GM18498 (cell line): Measurements from ENCODE around the gene NDUFB4.
"Not testable (repeated sequence)": the region's sequence is repeated elsewhere in the genome, so short reads cannot be mapped to it uniquely, and the experiment has no call there.

Experiments
- ATAC-seq: cut with Tn5 transposase; IDR thresholded peaks from one replicate; pipeline ENCODE4 v1.9.1; 2021; ENCODE audit warnings: mild to moderate bottlenecking, moderate library complexity; ENCODE audit not compliant: unreplicated experiment

NDUFB4 gene

DNA sequence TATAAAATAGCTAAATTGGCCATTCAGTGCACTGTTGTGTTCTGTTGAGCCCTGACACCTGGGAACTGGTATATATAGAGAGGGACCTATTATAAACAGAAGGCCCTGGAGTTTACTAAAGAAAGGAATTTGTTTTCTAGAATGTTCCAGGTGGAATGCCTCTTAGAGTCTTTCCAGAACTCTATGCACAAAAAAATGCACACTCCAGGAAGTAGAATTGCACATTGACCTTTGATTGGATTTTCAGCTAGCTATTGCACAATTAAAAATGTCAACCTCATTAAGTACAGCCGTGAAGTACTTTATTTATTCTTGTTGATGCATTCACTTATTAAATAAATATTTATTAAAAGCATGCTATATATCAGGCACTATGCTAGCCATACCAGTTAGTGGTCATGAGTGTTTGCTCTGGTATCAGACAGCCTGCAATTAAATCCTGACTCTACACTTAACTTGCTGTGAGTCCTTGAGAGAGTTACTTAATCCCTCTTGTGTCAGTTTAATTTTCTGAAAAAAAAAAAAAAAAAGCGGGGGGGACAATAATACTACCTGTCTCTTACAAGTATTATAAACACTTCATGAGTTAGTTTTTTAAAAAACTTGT, 40.8 kb downstream of the NDUFB4 start:
- ATAC-seq = no peak

DNA sequence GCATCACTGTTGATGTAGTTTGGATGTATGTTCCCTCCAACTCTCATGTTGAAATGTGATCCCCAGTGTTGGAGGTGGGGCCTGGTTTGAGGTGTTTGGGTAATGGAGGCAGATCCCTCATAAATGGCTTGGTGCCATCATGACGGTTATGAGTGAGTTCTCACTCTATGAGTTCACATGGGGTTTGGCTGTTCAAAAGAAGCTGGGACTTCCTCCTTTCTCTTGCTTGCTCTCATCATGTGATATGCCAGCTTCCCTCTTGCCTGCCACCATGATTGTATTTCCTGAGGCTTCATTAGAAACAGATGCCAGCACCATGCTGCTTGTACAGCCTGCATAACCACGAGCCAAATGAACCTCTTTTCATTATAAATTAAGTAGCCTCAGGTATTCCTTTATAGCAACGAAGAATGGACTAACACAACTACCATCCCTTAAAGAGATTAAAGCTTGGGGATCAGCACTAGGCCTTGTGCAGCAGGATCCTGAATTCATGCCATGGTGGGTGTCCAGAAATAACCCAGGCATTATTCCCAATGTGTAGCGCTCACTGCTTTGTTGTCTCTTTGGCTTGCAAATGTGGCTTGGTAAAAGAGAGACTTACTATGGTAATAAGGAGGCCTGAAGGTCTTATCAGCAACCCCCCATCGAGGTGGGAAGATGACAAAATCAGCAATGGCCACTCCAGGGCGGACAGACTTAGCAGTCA, 41.9 kb downstream of the NDUFB4 start:
- ATAC-seq = no peak

DNA sequence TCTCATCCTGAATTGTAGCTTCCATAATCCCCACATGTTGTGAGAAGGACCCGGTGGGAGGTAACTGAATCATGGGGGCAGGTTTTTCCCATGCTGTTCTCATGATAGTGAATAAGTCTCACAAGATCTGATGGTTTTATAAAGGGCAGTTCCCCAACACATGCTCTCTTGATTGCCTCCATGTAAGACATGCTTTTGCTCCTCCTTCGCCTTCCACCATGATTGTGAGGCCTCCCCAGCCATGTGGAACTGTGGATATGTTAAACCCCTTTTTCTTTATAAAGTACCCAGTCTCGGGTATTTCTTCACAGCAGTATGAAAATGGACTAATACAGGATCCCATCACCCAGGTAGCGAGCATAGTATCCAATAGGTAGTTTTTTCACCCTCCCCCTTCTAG, 42.7 kb downstream of the NDUFB4 start:
- ATAC-seq = not testable (repeated sequence)

DNA sequence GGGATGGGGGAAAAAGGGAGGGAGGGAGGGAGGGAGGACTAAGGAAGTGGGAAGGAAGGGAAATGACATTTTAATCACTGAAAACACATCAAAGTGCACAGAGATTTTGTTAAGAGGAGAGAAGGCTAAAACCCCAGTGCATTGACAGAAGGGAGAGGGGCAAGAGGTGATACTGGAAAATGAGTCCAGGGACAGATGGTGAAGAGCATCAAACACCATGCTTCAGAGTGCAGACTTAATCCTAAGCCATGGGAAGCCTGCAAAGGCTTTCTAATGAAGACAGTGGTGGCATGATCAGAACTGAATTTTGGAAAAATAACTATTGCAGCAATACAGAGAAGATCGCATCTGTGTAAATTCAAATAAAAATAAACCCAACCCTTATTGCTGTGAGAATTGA, 44.1 kb downstream of the NDUFB4 start:
- ATAC-seq = no peak

DNA sequence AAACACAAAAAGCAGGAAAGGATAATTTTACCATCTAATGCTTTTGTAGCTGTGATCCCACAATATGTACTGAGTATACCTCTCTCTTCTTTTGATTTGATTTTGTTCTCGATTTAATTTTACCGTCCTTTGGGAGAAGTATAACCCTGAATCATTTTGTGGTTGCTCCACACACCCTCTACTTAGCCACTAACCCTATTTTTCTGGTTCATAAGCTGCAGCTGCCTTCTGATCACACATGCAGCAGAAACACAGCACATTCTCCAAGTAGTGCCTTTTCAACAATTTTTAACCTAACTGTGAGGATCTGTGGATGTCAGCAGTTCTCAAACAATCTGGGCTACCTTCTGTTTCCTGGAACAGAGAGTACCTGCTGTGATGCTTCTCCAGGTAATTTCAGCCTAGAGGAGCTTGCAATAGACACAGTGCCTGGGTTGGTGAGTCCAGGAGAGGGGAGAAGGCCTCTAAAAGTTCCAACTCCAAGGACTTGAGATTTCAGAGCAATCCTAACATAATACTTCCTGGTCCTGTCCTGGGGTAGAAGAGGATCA, 45.6 kb downstream of the NDUFB4 start:
- ATAC-seq = no peak

DNA sequence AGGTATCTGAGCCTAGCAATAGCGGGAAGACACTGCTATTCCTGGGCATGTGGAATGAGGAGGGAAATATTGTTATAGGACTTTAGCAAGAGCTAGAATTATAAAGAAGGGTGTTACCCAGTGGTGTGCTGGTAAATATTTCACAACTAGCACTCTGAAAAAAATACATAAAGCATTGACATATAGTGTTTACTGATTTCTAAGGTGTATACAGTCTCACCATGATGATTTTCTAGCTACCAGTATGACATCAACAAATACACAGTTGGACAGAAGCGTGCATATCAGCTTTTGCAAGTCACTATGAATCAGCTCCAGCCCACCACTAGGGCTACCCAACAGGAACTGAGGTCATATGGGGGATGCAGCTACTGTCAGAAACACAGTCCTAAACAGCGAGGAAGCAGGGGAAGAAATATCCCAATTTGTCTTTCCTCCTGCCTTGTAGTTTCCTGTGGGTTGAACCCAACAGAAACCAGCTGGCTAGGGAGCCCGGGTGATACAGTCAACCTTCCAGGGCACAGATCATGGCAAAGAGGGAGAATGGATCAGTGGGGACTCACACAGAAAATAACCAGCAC, 46.3 kb downstream of the NDUFB4 start:
- no peak for ATAC-seq

DNA sequence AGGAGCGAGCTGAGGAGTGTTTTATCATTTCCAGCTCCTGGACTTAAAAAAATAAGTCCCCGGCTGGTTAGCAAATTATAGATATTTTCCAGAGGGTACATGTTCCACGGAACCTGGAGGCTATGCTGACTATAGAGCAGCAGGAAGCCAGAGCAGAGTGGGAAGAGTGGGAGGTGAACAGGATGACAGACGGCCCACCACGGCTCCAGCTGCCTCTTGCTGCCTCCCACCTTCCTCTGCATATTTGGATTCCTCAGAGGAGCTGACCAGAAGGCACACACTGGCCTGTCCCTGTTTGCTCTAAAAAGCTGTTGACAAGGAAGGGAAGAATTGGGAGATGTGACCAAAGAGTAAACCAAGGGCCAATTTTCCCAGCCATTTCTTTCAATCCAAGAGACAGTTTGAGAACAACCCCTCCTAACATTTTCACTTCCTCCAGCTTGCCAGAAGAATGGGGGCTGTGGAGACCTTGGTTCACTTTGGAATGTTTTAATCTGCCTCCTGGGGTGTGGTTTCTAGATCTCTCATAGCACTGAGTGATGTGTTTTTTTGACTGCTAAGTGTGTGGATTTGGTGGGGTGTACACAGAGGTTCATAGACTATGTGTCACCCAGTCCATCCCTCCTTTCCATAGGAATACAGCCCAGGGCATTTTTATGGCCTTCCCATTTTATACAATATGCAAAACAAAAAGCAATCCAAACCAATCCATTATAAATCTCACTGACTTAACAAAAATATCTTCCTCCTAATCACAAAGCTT, 49.1 kb downstream of the NDUFB4 start:
- no peak for ATAC-seq

DNA sequence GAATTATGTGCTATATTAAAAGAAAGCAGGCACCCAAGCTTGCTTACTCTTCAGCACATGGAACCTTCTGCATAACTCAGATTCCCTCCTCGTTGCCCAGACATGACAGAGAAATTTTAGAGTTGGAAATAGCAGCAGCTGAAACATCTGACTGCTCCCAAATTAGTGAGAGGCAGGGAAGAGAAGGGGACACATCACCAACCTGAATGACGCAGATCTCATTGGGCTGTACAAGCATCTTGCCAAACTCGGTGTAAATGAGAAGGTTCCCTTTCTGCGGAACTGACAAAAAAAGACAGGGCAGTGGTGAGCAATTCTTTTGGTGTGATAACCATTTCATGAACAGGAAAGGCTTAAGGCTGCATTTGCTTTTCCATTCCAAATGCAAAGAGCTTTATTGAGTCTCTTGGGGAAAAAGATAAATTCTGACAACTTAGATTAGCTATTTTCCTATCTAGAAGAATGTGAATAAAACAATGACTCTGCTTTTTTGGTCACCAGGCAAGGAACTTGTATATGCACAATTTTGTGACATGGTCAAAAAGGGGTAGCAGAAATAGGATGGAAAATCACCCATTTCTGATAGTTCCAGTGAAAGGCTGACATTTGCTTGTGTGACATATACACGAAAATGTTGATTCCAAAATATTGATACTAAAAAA, 50.8 kb downstream of the NDUFB4 start:
- ATAC-seq = no peak

DNA sequence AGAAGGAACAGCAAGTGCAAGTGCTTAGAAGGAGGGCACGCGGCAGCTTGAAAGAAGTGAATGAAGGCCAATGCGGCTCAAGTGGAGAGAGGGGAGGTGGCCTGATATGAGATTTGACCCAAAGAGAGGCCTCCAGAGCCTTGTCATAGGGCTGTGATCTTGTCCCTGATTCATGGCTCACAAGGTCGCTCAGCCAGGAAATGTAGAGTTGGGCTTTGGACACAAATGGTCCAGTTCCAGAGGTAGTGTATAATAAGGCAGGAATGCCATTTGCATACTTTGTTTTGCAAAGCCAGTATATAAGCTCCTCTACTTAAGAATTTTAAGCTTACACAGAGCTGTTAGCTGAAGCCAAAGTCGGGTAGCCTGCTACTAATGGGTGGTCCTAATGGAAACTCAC, 52.2 kb downstream of the NDUFB4 start:
- no peak for ATAC-seq

DNA sequence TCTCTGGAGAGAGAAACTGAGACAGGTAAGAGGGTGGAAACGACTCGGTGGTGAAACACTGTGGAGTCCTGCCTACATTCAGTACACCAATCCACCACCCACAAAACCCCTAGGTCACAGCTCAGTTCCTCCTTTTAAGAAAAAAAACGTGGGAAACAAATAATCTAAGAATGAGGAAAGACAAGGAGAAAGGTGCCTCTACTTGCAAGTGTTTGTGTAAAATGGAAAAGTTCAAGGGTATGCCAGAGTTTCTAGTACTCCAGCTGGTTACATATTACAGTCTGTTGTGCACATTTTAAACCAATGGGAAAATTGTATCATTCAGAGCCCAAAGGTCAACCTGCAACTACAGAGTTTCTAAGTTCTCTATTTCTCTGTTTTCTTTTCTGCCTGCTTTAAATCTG, 53.7 kb downstream of the NDUFB4 start:
- ATAC-seq = no peak

DNA sequence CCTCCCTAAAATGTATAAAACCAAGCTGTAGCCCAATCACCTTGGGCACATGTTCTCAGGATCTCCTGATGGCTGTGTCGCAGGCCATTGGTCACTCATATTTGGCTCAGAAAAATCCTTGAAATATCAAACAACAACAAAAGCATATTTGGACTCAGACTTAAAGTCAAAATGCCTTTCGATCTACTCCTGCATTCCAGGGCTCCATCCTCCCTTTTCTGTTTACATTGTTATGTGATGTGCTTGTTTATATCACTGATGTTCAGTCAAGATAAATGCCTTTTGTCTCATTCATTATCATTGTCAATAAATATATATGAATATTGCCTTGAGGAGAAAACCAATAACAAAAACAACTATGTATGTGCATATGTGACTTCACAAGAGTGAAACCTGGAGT, 54.2 kb downstream of the NDUFB4 start:
- no peak for ATAC-seq
